CD8-positive, alpha-beta memory T cell (primary cell): ENCODE results near the gene NHERF1. TPM values are rescaled to one million over a fixed set of nuclear protein-coding genes. Genes with fewer than 3 reads are reported as not detected.

Experiments
- CTCF ChIA-PET: fragments of 350-600 bp; sonication (Branson Sonifier 250); formaldehyde crosslinking; loops from one replicate; lab custom pipeline; 2021; ENCODE audit warnings: antibody characterized with exemption; lab: Charles Lee
- POLR2A ChIA-PET: fragments of 350-600 bp; sonication (Branson Sonifier 250); formaldehyde crosslinking; loops from one replicate; lab custom pipeline; 2021; ENCODE audit warnings: antibody characterized with exemption; lab: Charles Lee
- DNase-seq, 5 donors: peaks; one replicate each; pipeline versions ENCODE4 v3.0.0 to v3.0.0-alpha.2; 2020 to 2022; ENCODE audit warnings: mixed read lengths in 1 of 5
- H3K27ac ChIP-seq: one replicate; pipeline ENCODE4 v1.7.0; 2013; ENCODE audit warnings: low read depth, mild to moderate bottlenecking, low read length, moderate library complexity
- H3K27me3 ChIP-seq: 2 replicates; pipeline ENCODE4 v1.7.0; 2013; ENCODE audit warnings: low read length, mild to moderate bottlenecking; ENCODE audit not compliant: insufficient read depth, poor library complexity, severe bottlenecking
- H3K36me3 ChIP-seq: 2 replicates; pipeline ENCODE4 v1.7.0; 2013; ENCODE audit warnings: mild to moderate bottlenecking, low read length, moderate library complexity; ENCODE audit not compliant: insufficient read depth
- H3K4me1 ChIP-seq: 2 replicates; pipeline ENCODE4 v1.7.0; 2013; ENCODE audit warnings: mild to moderate bottlenecking, low read length, moderate library complexity; ENCODE audit not compliant: insufficient read depth
- H3K4me3 ChIP-seq: 2 replicates; pipeline ENCODE4 v1.7.0; 2013; ENCODE audit warnings: mild to moderate bottlenecking, low read length
- H3K9me3 ChIP-seq: 2 replicates; pipeline ENCODE4 v1.7.0; 2013; ENCODE audit warnings: mild to moderate bottlenecking, low read length
- H3K27ac Mint-ChIP-seq, 8 donors: one replicate each; pipeline ENCODE4 v1.8.0; 2020 to 2021; ENCODE audit warnings: mixed read lengths in 8 of 8, mild to moderate bottlenecking in 6 of 8, inconsistent platforms in 3 of 8, moderate library complexity in 3 of 8
- H3K27me3 Mint-ChIP-seq, 2 donors: one replicate each; pipeline ENCODE4 v1.8.0; 2020 to 2021; ENCODE audit warnings: mixed read lengths in 2 of 2, mild to moderate bottlenecking in 1 of 2, moderate library complexity in 1 of 2
- H3K36me3 Mint-ChIP-seq, 3 donors: one replicate each; pipeline ENCODE4 v1.8.0; 2020 to 2021; ENCODE audit warnings: mixed read lengths in 3 of 3, inconsistent platforms in 1 of 3, mild to moderate bottlenecking in 1 of 3
- H3K4me1 Mint-ChIP-seq, 3 donors: one replicate each; pipeline ENCODE4 v1.8.0; 2020 to 2021; ENCODE audit warnings: mixed read lengths in 3 of 3, inconsistent platforms in 1 of 3, mild to moderate bottlenecking in 1 of 3
- H3K4me3 Mint-ChIP-seq, 7 donors: one replicate each; pipeline ENCODE4 v1.8.0; 2020 to 2021; ENCODE audit warnings: mixed read lengths in 7 of 7, mild to moderate bottlenecking in 6 of 7, moderate library complexity in 4 of 7, inconsistent platforms in 2 of 7
- H3K9me3 Mint-ChIP-seq, 5 donors: one replicate each; pipeline ENCODE4 v1.8.0; 2020 to 2022; ENCODE audit warnings: mixed read lengths in 5 of 5, mild to moderate bottlenecking in 3 of 5, moderate library complexity in 2 of 5, inconsistent platforms in 1 of 5
- polyA plus RNA-seq: library from polyadenylated mRNA; unstranded; fragments of 300-500 nt; fragmentation: Illumina TruSeq; gene quantifications from one replicate; pipeline ENCODE4 v1.2.3, GENCODE V29; 2021
- total RNA-seq, 2 experiments: library from RNA; stranded (reverse); gene quantifications; one replicate each; pipeline ENCODE4 v1.2.3, GENCODE V29; 2021

Gene NHERF1
- total and polyA plus RNA-seq, 3 experiments from 2014 or later, result 131 to 674 (median 133) TPM

DNA sequence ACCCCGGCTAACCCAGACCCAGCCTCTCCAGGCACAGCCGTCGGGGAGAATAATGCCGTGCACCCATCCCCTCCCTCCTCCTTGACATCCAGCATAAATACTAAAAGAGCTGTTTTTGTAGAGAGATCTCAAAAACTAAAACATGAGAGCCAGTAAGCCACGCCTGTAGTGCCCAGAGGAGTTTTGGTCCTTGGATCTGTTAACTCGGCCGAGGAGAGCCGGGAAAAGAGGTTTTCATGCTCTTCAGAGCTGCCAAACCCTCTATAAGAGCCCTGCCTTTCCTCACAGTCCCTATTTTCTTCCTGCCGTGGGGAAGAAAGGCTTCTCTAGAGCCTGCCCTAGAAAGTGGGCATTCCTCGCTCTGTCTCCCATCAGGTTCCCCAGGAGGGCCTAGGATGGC is 57.9 kb downstream of the NHERF1 start:
- no peak for DNase-seq
- Mint-ChIP-seq H3K4me3 (no peak overlapping the region), H3K27me3 (no peaks in the 10 kb centered on the region), H3K27ac (no peak overlapping the region), H3K4me1 (no peaks in the 10 kb centered on the region), H3K9me3 (no peaks in the 10 kb centered on the region), H3K36me3 (peaks cover 7 to 77% (median 13%) of the 10 kb centered on the region in 3 donors)
- ChIA-PET POLR2A (no interaction called here), CTCF (interaction anchor here (4.2 kb wide), 1 partner anchor 15 kb away, joined by 15 read pairs; no protein-coding TSS in a partner anchor)
- Histone ChIP-seq H3K9me3 (no peaks in the 10 kb centered on the region), H3K27me3 (no peaks in the 10 kb centered on the region), H3K27ac (no peak overlapping the region), H3K4me1 (no peaks in the 10 kb centered on the region), H3K4me3 (no peak overlapping the region), H3K36me3 (peaks cover 5% of the 10 kb centered on the region)

DNA sequence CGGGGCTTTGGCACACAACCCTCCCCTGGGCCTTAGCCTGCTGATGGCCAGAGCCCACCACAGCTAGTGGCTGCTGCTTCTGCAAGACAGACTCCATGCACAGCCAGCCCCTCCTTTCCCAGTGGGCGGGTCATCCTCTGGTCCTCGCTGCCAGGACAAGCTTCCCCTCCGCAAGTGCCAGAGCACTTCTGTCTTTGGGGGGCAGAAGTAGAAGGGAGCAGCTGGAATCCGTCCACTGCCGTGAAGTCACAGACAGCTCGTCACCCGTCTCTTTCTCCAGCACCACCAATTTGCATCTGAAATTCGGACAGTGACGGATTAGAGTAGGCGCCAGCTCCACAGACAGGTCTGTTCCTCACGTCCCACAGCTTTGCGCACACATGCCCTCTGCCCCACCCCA is 59.0 kb downstream of the NHERF1 start:
- H3K9me3 Mint-ChIP-seq, result no peaks in the 10 kb centered on the region
- no peaks in the 10 kb centered on the region for H3K27me3 Mint-ChIP-seq
- Histone ChIP-seq H3K36me3 (peaks cover 5% of the 10 kb centered on the region), H3K4me1 (no peaks in the 10 kb centered on the region), H3K4me3 (no peak overlapping the region), H3K27me3 (no peaks in the 10 kb centered on the region), H3K9me3 (no peaks in the 10 kb centered on the region), H3K27ac (no peak overlapping the region)
- H3K4me1 Mint-ChIP-seq, result no peaks in the 10 kb centered on the region
- no peak overlapping the region for H3K4me3 Mint-ChIP-seq
- no peak overlapping the region for H3K27ac Mint-ChIP-seq
- DNase-seq, result no peak
- POLR2A ChIA-PET, result no interaction called here
- H3K36me3 Mint-ChIP-seq, result peaks cover 0 to 72% (median 13%) of the 10 kb centered on the region in 3 donors
- CTCF ChIA-PET, result interaction anchor here (4.2 kb wide), 1 partner anchor 16 kb away, joined by 15 read pairs; no protein-coding TSS in a partner anchor

DNA sequence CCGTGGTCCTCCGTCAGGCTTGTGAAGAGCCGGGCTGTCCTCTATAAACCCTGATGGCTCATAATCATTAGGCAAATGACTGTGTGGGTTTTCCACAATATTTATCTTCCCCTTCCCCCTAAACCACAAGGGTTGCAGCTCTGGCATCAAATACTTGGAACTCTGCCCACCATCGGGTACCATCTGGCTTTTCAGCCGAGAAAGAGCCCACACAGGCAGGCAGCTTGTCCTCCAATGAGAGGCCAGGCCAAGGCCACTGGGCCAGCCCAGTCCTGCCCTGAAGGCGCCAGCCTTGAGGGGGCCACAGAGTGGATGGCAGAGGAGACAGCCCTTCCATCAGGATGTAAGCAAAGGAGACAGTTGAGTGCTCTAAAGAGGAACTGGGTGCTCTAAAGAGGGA is 59.5 kb downstream of the NHERF1 start:
- Histone ChIP-seq H3K9me3 (no peaks in the 10 kb centered on the region), H3K36me3 (peaks cover 2% of the 10 kb centered on the region), H3K4me1 (no peaks in the 10 kb centered on the region), H3K4me3 (no peak overlapping the region), H3K27ac (no peak overlapping the region), H3K27me3 (no peaks in the 10 kb centered on the region)
- Mint-ChIP-seq H3K4me3 (no peak overlapping the region), H3K4me1 (no peaks in the 10 kb centered on the region), H3K9me3 (no peaks in the 10 kb centered on the region), H3K27me3 (no peaks in the 10 kb centered on the region), H3K36me3 (peaks cover 0 to 74% (median 16%) of the 10 kb centered on the region in 3 donors), H3K27ac (no peak overlapping the region)
- no peak for DNase-seq
- CTCF ChIA-PET, result interaction anchor here (4.2 kb wide), 1 partner anchor 16 kb away, joined by 15 read pairs; no protein-coding TSS in a partner anchor
- POLR2A ChIA-PET, result no interaction called here

DNA sequence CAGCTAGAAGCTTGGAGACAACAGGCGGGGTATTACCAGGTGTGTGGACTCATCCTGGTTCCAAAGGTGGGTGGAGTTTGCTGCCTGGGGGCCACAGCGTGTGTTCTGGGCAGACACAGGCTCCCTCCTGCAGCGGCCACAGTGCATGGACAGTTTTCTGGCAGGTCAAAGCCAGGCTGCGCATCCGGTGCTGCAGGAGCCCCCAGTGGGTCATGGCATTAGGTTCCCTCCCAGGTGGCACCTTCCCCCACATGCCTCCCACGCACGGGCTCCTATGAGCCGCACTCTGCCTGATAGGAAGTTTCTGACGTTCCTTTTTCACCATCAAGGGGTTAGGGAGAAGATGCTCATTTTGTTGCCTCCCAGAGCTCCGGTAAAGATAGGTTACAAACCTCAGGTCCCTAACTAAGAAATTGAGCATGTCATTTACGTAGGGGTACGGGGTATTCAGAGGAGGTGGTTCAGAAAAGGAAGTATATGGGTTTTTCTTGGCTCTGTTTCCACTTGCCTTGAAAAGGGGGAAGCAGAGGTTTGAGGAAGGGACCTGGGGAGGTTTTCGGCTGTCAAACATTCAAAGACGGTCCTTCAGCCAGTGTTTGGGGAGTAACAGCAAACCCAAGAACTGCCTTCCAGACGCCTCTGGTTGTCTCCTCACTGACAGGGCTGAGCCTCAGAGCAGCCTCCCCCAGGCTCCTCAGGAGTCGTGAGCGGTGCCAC is 60.4 kb downstream of the NHERF1 start:
- no peak overlapping the region for H3K4me3 Mint-ChIP-seq
- ChIA-PET POLR2A (no interaction called here), CTCF (interaction anchor here (1.1 to 4.2 kb wide), 3 partner anchors 17 to 149 kb away, joined by 3 to 15 read pairs (median 7); no protein-coding TSS in a partner anchor)
- no peaks in the 10 kb centered on the region for H3K4me1 Mint-ChIP-seq
- no peak for DNase-seq
- no peaks in the 10 kb centered on the region for H3K9me3 ChIP-seq
- no peaks in the 10 kb centered on the region for H3K9me3 Mint-ChIP-seq
- peaks cover 0 to 1% of the 10 kb centered on the region in 2 donors for H3K27me3 Mint-ChIP-seq
- H3K27ac Mint-ChIP-seq, result no peak overlapping the region
- peaks cover 0 to 76% (median 16%) of the 10 kb centered on the region in 3 donors for H3K36me3 Mint-ChIP-seq
- no peak overlapping the region for H3K4me3 ChIP-seq
- no peaks in the 10 kb centered on the region for H3K36me3 ChIP-seq
- H3K4me1 ChIP-seq, result no peaks in the 10 kb centered on the region
- no peak overlapping the region for H3K27ac ChIP-seq
- H3K27me3 ChIP-seq, result no peaks in the 10 kb centered on the region

DNA sequence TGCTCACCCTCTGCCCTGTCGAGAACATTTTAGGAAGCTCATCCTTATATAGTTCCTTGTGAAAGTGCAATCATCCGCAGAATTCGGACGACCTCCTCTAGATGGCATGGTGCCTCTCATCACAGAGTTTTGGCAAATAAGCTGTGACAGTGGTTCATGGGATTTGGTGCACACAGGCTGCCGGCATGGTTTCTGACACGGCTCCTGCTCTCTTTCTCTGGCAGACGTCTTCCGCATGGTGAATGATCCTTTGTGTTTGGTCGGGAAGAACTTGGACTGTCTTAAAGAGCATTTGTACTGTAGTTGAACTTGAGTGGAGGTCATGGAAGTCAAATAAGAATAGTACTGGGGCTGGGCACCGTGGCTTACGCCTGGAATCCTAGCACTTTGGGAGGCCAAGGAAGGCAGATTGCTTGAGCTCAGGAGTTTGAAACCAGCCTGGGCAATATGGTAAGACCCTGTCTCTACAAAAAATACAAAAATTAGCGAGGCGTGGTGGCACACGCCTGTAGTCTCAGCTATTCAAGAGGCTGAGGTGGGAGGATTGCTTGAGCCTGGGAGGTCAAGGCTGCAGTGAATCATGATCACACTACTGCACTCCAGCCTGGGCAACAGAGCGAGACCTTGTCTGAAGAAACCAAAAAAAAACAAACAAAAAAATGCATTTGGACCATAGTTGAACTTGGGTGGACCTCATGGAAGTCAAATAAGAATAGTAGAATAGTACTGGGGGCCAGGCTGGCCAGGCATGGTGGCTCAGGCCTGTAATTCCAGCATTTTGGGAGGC is 62.5 kb downstream of the NHERF1 start:
- ChIA-PET POLR2A (no interaction called here), CTCF (no interaction called here)
- Mint-ChIP-seq H3K27me3 (peaks cover 0 to 1% of the 10 kb centered on the region in 2 donors), H3K4me3 (no peak overlapping the region), H3K27ac (no peak overlapping the region), H3K36me3 (peaks cover 0 to 69% (median 15%) of the 10 kb centered on the region in 3 donors), H3K9me3 (no peaks in the 10 kb centered on the region), H3K4me1 (peaks cover 0 to 2% (median 0%) of the 10 kb centered on the region in 3 donors)
- no peak for DNase-seq
- no peaks in the 10 kb centered on the region for H3K9me3 ChIP-seq
- no peaks in the 10 kb centered on the region for H3K4me1 ChIP-seq
- H3K27me3 ChIP-seq, result no peaks in the 10 kb centered on the region
- no peaks in the 10 kb centered on the region for H3K36me3 ChIP-seq
- no peak overlapping the region for H3K27ac ChIP-seq
- no peak overlapping the region for H3K4me3 ChIP-seq

DNA sequence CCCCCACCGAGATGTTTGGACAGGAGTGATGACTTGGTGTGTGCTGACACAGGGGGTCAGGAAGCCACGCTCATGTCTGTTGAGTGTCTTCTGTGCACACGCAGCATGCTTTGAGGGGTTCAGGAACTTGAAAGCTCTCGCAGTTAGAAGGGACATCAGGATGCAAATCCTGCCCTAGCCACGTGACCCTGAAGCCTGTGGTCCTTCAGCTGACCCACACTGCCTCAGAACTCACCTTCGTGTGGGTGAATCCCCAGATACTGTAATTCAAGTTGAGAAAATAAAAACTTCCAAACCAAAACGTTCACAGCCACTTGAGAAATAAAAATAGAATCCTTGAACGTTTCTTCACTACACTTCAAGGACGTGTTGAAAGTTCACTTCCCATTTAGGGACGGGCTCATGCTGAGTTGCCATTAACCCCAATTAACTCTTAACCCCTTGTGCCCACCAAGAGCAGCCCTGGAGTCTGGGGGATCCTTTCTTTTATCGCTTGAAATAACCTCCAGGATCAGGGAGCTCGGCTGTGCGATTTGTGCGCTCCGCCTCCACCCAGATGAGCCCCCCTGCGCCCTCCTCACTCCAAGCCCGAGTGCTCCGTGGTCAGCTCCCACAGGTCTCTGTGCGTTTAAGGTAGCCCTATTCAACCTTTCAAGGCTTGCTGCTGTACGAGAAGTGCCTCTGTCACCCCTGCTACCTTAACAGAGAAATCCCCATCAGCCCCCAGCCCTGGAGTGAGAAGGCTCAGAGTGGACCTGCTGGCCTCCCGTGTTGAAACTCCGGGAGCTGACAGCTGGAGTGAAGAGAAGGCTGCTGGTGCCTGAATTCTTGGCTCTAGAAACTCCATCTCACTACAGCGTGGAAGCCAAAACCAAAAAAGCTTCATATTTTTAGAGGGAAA is 63.9 kb downstream of the NHERF1 start:
- DNase-seq, result no peak
- H3K9me3 Mint-ChIP-seq, result no peaks in the 10 kb centered on the region
- no peaks in the 10 kb centered on the region for H3K36me3 ChIP-seq
- POLR2A ChIA-PET, result no interaction called here
- peaks cover 0 to 1% of the 10 kb centered on the region in 2 donors for H3K27me3 Mint-ChIP-seq
- H3K4me1 ChIP-seq, result no peaks in the 10 kb centered on the region
- peak overlapping the region in 1 of 8 donors; percentile 60 for H3K27ac Mint-ChIP-seq
- no peak overlapping the region for H3K27ac ChIP-seq
- H3K4me3 ChIP-seq, result no peak overlapping the region
- H3K4me3 Mint-ChIP-seq, result no peak overlapping the region
- peaks cover 0 to 68% (median 19%) of the 10 kb centered on the region in 3 donors for H3K36me3 Mint-ChIP-seq
- H3K4me1 Mint-ChIP-seq, result peaks cover 0 to 3% (median 0%) of the 10 kb centered on the region in 3 donors
- H3K27me3 ChIP-seq, result no peaks in the 10 kb centered on the region
- CTCF ChIA-PET, result interaction anchor here (1.2 kb wide), 1 partner anchor 21 kb away, joined by 4 read pairs; no protein-coding TSS in a partner anchor
- no peaks in the 10 kb centered on the region for H3K9me3 ChIP-seq

DNA sequence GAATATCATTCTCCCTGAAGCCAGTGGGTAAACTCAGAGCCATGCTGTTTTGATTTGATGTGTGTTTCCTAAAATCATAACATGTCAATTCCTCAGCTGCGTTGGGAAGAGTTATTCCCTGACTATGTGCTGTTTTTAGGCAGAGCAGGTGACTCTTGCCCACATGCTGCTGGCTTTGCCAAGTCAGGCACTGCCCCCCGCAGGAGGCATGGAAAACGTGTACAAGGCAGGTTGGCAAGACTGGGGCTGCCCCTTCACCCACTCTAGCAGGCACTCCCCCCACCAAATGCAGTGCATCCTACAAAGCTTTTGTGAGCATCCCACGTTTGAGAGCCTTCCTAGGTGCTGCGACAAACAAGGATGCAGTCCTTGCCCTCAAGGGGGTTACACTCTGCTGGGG is 66.0 kb downstream of the NHERF1 start:
- no peaks in the 10 kb centered on the region for H3K9me3 Mint-ChIP-seq
- CTCF ChIA-PET, result interaction anchor here (0.9 kb wide), 1 partner anchor 23 kb away, joined by 4 read pairs; no protein-coding TSS in a partner anchor
- H3K4me3 ChIP-seq, result no peak overlapping the region
- peaks cover 3 to 77% (median 15%) of the 10 kb centered on the region in 3 donors for H3K36me3 Mint-ChIP-seq
- H3K27me3 Mint-ChIP-seq, result peaks cover 0 to 1% of the 10 kb centered on the region in 2 donors
- no peaks in the 10 kb centered on the region for H3K36me3 ChIP-seq
- H3K4me1 Mint-ChIP-seq, result peaks cover 0 to 3% (median 0%) of the 10 kb centered on the region in 3 donors
- no peaks in the 10 kb centered on the region for H3K27me3 ChIP-seq
- no peak for DNase-seq
- H3K4me3 Mint-ChIP-seq, result no peak overlapping the region
- H3K27ac Mint-ChIP-seq, result no peak overlapping the region
- no peaks in the 10 kb centered on the region for H3K4me1 ChIP-seq
- POLR2A ChIA-PET, result no interaction called here
- no peak overlapping the region for H3K27ac ChIP-seq
- H3K9me3 ChIP-seq, result no peaks in the 10 kb centered on the region
